PC-9 (cell line): ENCODE data around the gene MTUS2.

Experiments used
- EZH2 ChIP-seq: fragments of 200-600 bp; sonication (generic); IDR thresholded peaks from 2 replicates; pipeline ENCODE4 v1.8.0; 2017; ENCODE audit warnings: antibody characterized with exemption, low read depth
- TF ChIP-seq, protein P1 (sequence below): fragments of 200-600 bp; sonication (generic); conservative IDR thresholded peaks from 2 replicates; pipeline ENCODE4 v1.6.1; 2017; ENCODE audit warnings: mixed run types, antibody characterized with exemption, mild to moderate bottlenecking, moderate library complexity

DNA sequence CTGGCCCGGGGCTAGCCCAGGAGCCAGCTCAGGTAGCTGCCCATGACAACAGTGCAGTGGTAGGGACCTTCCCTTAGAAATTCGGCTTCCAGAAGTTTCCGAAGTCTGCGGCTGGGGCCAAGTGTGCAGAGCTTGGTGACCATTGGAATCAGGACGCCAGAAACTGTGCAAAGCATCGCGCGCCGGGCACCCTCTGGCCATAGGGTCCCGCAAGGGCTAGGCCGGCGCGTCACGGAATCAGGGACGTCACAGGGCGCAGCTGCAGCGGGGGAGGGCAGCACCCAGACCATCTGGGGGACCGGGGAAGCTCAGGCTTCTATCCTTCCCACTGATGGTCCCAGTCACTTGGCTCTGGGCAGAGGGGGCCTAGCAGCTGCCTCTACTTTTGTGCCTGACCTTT is 219.1 kb downstream of the MTUS2 start:
- TF ChIP-seq, protein P1, sequence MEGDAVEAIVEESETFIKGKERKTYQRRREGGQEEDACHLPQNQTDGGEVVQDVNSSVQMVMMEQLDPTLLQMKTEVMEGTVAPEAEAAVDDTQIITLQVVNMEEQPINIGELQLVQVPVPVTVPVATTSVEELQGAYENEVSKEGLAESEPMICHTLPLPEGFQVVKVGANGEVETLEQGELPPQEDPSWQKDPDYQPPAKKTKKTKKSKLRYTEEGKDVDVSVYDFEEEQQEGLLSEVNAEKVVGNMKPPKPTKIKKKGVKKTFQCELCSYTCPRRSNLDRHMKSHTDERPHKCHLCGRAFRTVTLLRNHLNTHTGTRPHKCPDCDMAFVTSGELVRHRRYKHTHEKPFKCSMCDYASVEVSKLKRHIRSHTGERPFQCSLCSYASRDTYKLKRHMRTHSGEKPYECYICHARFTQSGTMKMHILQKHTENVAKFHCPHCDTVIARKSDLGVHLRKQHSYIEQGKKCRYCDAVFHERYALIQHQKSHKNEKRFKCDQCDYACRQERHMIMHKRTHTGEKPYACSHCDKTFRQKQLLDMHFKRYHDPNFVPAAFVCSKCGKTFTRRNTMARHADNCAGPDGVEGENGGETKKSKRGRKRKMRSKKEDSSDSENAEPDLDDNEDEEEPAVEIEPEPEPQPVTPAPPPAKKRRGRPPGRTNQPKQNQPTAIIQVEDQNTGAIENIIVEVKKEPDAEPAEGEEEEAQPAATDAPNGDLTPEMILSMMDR = no peak
- no peak for TF ChIP-seq EZH2
